NCI-H2227 (cell line): Measurements from ENCODE around the gene C6orf58.
"Not testable (repeated sequence)": the region's sequence is repeated elsewhere in the genome, so short reads cannot be mapped to it uniquely, and the experiment has no call there.

Experiments used
- DNase-seq: peaks from one replicate; lab custom pipeline; 2025; ENCODE audit not compliant: unreplicated experiment; lab: John Stamatoyannopoulos, UW

C6orf58 gene

GRCh38 chr6:127590344-127590743, 13.4 kb downstream of the C6orf58 start:
- no peak for DNase-seq

GRCh38 chr6:127592964-127593363, 16.0 kb downstream of the C6orf58 start:
- peak; percentile 0 for DNase-seq

GRCh38 chr6:127593456-127593855, 16.5 kb downstream of the C6orf58 start:
- not testable (repeated sequence) for DNase-seq

- DNase-seq, result peak; percentile 50
Measured at GRCh38 chr6:127606131-127606562, 29.2 kb downstream of the C6orf58 start.

GRCh38 chr6:127608554-127609270, 31.7 kb downstream of the C6orf58 start:
- DNase-seq, result no peak

GRCh38 chr6:127618729-127619128, 41.8 kb downstream of the C6orf58 start:
- DNase-seq, result no peak

- no peak for DNase-seq
Measured at GRCh38 chr6:127630800-127631199, 53.8 kb downstream of the C6orf58 start.

GRCh38 chr6:127634178-127634577, 57.2 kb downstream of the C6orf58 start:
- no peak for DNase-seq

- DNase-seq, result no peak
Measured at GRCh38 chr6:127635091-127635490, 58.1 kb downstream of the C6orf58 start.

- DNase-seq, result no peak
Measured at GRCh38 chr6:127637830-127638409, 60.9 kb downstream of the C6orf58 start.
